Adrenal gland (tissue), 5 donors: ENCODE data around the gene MMEL1.
A peak's percentile ranks its signal among the peaks of the same experiment; 100 is the strongest.

ENCODE experiments used
- CTCF ChIP-seq, 6 experiments: fragments of 450-650 bp in 4 of 6; fragments of 200-600 bp in 2 of 6; sonication (generic) in 1 of 6; IDR thresholded peaks; 1 replicate in 5 of 6; 2 replicates in 1 of 6; pipeline versions ENCODE4 v1.5.1 to v1.8.0; 2016 to 2021; ENCODE audit warnings: antibody characterized with exemption in 6 of 6, mild to moderate bottlenecking in 2 of 6, moderate library complexity in 1 of 6
- POLR2A ChIP-seq, 2 donors: fragments of 450-650 bp; IDR thresholded peaks; one replicate each; pipeline ENCODE4 v1.6.1; 2017; ENCODE audit warnings: antibody characterized with exemption in 2 of 2, mild to moderate bottlenecking in 2 of 2, moderate library complexity in 1 of 2
- donor health status: DM: no; HTN: no; CAD: no.

- TF ChIP-seq POLR2A (IDR thresholded peaks at IDR 0.05) (no peak), CTCF (IDR thresholded peaks at IDR 0.05) (peak in 4 of 6 experiments; percentile 16 to 42 (median 28))
Measured at GRCh38 chr1:2561898-2562895, 70.6 kb downstream of the MMEL1 start.
